GM19238 (cell line): ENCODE data around the gene ILRUN.
"Not testable (repeated sequence)": the region's sequence is repeated elsewhere in the genome, so short reads cannot be mapped to it uniquely, and the experiment has no call there.

Source experiments
- DNase-seq: peaks from one replicate; pipeline ENCODE4 v3.0.0; 2011; ENCODE audit warnings: low spot score; ENCODE audit not compliant: insufficient read length

The ILRUN gene

GRCh38 chr6:34697904-34698559 lies 1.5 kb upstream of the ILRUN start:
- DNase-seq, result no peak

- DNase-seq, result no peak
Observed at GRCh38 chr6:34697544-34697836, 923 bp upstream of the ILRUN start.

GRCh38 chr6:34696189-34696738 lies 303 bp downstream of the ILRUN start:
- no peak for DNase-seq

GRCh38 chr6:34695729-34696188 lies 808 bp downstream of the ILRUN start:
- no peak for DNase-seq

- no peak for DNase-seq
Observed at GRCh38 chr6:34692280-34692679, 4.3 kb downstream of the ILRUN start.

- no peak for DNase-seq
Observed at GRCh38 chr6:34689742-34690141, 6.8 kb downstream of the ILRUN start.

GRCh38 chr6:34688956-34689355 lies 7.6 kb downstream of the ILRUN start:
- no peak for DNase-seq

GRCh38 chr6:34684919-34685318 lies 11.6 kb downstream of the ILRUN start:
- DNase-seq, result no peak

- DNase-seq, result no peak
Observed at GRCh38 chr6:34684364-34684763, 12.2 kb downstream of the ILRUN start.

GRCh38 chr6:34680802-34681515 lies 15.6 kb downstream of the ILRUN start:
- DNase-seq, result no peak

- DNase-seq, result not testable (repeated sequence)
Observed at GRCh38 chr6:34680313-34680712, 16.3 kb downstream of the ILRUN start.

- DNase-seq, result no peak
Observed at GRCh38 chr6:34679552-34680253, 16.9 kb downstream of the ILRUN start.

- DNase-seq, result no peak
Observed at GRCh38 chr6:34676140-34676539, 20.4 kb downstream of the ILRUN start.

- not testable (repeated sequence) for DNase-seq
Observed at GRCh38 chr6:34674930-34675329, 21.6 kb downstream of the ILRUN start.

GRCh38 chr6:34674268-34674639 lies 22.3 kb downstream of the ILRUN start:
- no peak for DNase-seq

GRCh38 chr6:34673064-34673463 lies 23.5 kb downstream of the ILRUN start:
- no peak for DNase-seq

GRCh38 chr6:34672657-34673043 lies 23.9 kb downstream of the ILRUN start:
- DNase-seq, result no peak

- DNase-seq, result peak; percentile 35
Observed at GRCh38 chr6:34671801-34672656, 24.5 kb downstream of the ILRUN start.

GRCh38 chr6:34671367-34671766 lies 25.2 kb downstream of the ILRUN start:
- DNase-seq, result no peak

GRCh38 chr6:34668799-34669198 lies 27.8 kb downstream of the ILRUN start:
- DNase-seq, result not testable (repeated sequence)

GRCh38 chr6:34667481-34668238 lies 28.9 kb downstream of the ILRUN start:
- DNase-seq, result no peak
